Frontal cortex (tissue), 4 donors: ENCODE measurements around the gene KATNB1. TPM values are rescaled to one million over a fixed set of nuclear protein-coding genes. Genes with fewer than 3 reads are reported as not detected.

Source experiments
- DNase-seq, 2 donors: peaks; one replicate each; pipeline ENCODE4 v3.0.0; 2012; ENCODE audit warnings: low spot score in 2 of 2
- FAIRE-seq: peaks from 2 replicates; lab custom pipeline; 2012; peaks lifted over from hg19 to GRCh38; lab: Jason Lieb, UNC
- total RNA-seq: library from RNA; depleted of rRNA; stranded (reverse); fragments of >200 nt; gene quantifications from one replicate; pipeline ENCODE4 v1.2.3, GENCODE V29; 2014
- donor health status: control.
- donor health status: control.
- donor health status: control.

The KATNB1 gene, protein sequence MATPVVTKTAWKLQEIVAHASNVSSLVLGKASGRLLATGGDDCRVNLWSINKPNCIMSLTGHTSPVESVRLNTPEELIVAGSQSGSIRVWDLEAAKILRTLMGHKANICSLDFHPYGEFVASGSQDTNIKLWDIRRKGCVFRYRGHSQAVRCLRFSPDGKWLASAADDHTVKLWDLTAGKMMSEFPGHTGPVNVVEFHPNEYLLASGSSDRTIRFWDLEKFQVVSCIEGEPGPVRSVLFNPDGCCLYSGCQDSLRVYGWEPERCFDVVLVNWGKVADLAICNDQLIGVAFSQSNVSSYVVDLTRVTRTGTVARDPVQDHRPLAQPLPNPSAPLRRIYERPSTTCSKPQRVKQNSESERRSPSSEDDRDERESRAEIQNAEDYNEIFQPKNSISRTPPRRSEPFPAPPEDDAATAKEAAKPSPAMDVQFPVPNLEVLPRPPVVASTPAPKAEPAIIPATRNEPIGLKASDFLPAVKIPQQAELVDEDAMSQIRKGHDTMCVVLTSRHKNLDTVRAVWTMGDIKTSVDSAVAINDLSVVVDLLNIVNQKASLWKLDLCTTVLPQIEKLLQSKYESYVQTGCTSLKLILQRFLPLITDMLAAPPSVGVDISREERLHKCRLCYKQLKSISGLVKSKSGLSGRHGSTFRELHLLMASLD
- total RNA-seq = 34.6 TPM

- FAIRE-seq (no peak), DNase-seq (no peak)
Measured at GRCh38 chr16:57735755-57736418, at the start of gene KATNB1. Gene KATNB1 (plus strand): TSS chr16:57735770. CDS start chr16:57737244, 1,474 bp downstream.

GRCh38 chr16:57686577-57686976 lies 49.0 kb upstream of the KATNB1 start:
- DNase-seq = no peak
- FAIRE-seq = no peak

DNA sequence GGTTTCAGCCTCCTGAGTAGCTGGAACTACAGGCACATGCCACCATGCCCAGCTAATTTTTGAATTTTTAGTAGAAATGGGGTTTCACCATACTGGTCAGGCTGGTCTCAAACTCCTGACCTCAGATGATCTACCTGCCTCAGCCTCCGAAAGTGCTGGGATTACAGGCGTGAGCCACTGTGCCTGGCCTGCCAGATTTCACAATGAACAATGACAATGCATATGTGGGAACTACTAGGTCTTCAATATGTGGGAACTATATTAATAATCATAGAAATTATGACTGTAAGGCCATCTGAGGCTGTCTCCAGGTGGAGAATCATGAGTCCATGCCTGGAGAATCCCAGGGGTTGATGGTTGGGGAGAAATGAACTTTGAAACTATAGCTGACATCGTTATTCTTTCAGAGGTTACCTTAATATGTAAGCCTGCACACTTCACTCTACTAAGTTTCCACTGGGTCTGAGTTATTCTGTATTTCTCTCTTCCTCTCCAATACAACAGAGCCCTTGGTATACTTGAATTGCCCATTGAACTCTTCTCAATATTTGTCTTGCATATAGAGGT lies 48.1 kb upstream of the KATNB1 start:
- no peak for FAIRE-seq
- DNase-seq = no peak

DNA sequence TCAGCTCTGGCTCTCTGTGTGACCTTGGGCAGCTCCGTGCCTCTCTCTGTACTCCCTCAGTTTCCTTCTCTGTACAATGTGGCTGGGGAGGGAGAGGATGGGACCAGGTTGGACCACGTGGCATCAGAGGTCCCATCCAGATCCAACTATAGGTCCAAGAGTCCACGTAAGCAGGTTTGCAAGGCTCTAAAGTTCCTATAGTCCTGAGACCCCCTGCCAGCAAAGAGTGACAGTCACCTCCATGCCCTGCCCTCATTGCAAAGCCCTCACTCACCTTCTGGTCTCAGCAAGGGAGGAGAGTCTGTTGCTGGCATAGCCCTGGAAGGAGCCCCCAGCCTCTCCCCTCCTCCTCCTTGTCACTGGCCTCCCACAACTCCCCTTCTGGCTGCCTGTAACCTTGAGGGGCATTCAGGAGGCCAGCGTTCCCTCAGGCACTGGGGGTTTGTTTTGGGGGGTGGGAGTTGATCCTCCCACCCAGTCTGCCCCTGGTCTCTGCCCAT lies 47.0 kb upstream of the KATNB1 start:
- DNase-seq = no peak
- no peak for FAIRE-seq

DNA sequence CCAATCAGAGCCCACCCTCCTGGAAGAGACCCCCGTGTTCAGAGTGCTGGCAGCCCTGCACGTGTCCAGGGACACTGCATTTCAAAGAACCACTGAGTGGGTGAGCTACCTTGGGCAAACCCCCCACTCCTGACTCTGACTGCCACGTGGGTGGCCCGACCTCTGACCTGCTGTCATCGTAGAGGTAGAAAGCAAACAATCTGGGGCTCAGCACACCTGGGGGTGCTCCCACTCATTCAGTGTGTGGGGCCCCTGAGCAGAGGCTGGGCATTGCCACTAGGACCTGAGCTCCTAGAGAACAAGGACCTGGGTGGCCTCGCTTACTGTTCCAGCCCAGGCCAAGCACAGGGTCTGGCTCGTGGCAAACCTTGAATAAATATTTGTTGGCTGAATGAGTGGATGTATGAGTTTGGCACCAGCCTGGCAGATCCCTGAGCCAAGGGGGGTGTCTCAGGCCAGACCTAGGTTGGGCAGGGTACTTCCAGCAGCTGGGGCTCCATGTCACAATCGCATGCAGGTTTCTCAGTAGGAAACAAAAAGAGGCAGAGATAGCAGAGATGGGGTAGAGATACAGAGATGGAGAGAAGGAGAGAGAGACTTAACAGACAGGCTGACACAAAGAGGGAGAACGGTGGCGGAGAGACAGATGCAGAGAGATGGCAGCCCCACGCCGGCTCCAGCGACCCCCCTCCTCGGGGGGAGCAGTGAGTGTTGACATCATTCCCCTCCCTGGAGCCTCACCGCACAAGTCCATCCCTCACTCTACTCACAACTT lies 46.4 kb upstream of the KATNB1 start:
- FAIRE-seq (no peak), DNase-seq (no peak)

DNA sequence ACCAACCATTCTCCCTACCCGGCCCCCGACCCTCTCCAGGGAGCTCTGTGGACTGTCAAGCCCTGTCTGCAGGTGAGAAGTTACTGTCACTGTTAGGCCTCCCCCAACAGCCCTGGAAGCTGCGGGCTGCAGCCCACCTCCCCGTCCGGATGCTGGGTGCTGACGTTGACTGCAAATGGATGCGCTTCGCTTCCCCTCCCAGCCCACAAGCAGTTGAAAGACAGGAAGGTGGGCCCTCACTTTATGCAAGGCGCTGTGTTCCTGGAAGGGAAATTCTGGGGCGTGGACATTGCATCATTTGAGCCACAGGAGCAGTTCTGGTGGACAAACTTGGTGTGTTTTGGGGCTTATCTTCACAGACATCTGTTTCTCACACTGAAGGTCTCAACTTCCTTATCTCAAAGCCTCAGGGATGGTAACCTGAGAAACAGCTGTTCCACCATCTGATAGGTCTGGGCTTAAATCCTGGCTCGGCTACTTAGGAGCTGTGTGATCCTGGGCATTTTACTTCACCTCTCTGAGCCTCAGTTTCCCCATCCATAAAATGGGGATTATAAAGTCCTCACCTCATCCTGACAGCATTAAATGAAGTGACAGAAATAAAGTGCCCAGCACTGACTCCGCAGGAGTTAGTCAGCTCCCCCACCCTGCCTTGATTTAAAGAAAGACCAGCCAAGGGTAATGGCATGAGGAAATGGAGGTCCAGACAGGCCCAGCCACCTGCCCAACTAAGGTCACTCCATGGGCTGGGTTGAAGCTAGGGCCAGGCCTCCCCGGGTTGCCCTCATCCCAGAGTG lies 45.6 kb upstream of the KATNB1 start:
- DNase-seq (no peak), FAIRE-seq (no peak)

DNA sequence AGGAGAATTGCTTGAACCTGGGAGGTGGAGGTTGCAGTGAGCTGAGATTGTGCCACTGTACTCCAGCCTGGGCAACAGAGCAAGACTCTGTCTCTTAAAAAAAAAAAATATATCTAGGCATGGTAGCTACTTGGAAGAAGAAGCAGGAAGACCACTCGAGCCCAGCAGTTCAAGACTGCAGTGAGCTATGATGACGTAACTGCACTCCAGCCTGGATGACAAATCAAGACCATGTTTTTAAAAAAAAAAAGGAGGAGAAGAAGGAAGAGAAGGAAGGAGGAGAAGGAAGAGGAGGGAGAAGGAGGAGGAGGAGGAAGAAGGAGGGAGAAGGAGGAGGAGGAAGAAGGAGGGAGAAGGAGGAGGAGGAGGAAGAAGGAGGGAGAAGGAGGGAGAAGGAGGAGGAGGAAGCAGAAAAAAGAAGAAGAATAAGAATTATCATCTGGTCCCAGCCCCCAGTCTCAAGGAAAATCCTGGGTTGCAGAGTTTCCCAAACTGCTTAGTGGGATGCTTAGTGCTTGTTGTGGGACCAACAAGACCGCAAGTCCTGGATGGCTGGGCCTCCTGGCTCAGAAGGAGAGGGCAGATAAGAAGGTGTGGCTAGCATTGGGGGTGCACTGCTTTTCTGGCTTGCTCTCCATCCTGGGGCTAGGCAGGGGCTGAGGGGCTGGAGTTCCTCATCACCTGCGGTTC lies 44.6 kb upstream of the KATNB1 start:
- FAIRE-seq = no peak

GRCh38 chr16:57692636-57693035 lies 42.9 kb upstream of the KATNB1 start:
- DNase-seq (no peak), FAIRE-seq (no peak)

More for the DNA sequence above, 44.6 kb upstream of the KATNB1 start:
- no peak for DNase-seq

DNA sequence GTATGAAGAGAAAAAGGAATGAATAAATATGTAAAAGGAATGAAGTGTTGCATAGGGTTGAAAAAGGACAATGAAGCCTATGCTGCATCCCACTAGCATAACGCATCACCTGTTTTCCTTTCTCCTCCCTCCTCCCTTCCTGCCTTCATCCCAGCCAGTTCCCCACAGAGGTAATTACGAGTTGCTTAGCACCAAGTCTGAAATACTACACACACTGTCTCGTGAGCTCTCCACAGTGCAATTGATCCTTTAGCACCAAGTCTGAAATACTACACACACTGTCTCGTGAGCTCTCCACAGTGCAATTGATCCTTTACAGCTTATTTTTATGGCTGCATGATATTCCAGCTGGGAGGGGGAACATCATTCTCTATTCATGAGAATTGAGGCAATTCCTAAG lies 42.0 kb upstream of the KATNB1 start:
- DNase-seq (no peak), FAIRE-seq (no peak)

GRCh38 chr16:57694231-57694724 lies 41.3 kb upstream of the KATNB1 start:
- no peak for FAIRE-seq
- no peak for DNase-seq

- DNase-seq = peak; percentile 42 to 77
- FAIRE-seq = no peak
Measured at GRCh38 chr16:57694725-57695679, 40.6 kb upstream of the KATNB1 start, which contains the start of gene DRC7. Gene DRC7 (plus strand): TSS chr16:57694806. CDS start chr16:57697950, 3,144 bp downstream.

- FAIRE-seq (no peak), DNase-seq (no peak)
Measured at GRCh38 chr16:57695680-57696069, 39.9 kb upstream of the KATNB1 start.

DNA sequence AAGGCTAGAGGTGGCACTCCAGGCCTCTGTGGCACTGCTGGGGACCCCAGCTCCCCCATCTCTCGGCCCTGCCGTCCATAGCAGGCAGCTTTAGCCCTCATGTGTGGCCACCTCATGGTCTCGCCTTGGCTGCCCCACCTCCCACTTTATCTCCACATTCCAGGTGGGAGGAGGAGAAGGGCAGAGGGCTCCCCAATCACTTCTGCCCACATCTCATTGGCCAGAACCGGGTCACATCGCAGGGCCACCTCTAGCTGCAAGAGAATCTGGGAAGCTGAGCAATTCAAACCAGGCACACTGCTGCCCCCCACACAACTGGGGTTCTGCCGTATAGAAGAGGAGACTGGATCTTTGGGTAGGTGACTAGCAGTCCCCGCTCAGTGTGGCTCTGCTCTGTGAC lies 39.3 kb upstream of the KATNB1 start:
- DNase-seq (no peak), FAIRE-seq (no peak)

DNA sequence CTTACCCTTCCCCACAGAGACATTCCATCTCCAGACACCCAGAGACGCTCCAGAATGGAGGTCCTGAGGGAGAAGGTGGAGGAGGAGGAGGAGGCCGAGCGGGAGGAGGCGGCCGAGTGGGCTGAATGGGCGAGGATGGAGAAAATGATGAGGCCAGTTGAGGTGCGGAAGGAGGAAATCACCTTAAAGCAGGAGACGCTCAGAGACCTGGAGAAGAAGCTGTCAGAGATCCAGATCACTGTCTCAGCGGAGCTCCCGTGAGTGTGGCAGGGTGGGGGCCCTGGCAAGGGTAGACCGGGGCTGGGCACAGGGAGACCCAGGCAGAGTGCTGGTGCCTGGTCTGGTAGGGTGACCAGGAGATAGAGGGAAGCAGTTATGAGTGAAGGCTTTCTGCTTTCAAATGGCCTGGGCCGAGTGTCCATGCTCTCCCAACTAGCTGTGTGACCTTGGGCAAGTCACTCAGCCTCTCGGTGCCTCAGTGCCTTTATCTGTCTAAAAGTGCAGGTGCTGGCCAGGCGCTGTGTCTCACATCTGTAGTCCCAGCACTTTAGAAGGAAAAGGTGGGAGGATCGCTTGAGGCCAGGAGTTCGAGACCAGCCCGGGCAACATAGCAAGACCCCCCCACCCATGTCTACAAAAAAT lies 37.6 kb upstream of the KATNB1 start:
- FAIRE-seq (no peak), DNase-seq (no peak)

GRCh38 chr16:57698812-57699405 lies 36.7 kb upstream of the KATNB1 start:
- no peak for FAIRE-seq
- no peak for DNase-seq

DNA sequence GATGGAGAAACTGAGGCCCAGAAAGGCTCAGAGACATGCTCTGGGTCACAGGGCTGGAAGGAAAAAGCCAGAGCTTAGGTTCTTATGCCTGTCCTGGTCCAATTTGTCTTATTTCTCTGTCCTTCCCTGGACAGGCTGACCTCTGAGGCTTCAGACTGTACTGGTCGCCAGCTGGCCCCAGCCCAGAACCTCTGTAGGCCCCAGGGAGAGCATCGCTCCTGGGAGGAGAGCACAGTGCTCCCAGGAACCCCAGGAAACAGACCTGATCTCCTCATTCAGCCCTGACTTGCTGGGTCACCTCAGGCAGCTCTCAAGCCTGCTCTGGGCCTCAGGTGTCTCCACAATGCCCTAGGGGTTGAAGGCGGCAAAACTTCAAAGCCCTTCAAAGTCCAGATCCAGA lies 36.1 kb upstream of the KATNB1 start:
- FAIRE-seq (no peak), DNase-seq (no peak)
